LHCN-M2 (cell line): ENCODE results near the gene BTBD19. TPM values are rescaled to one million over a fixed set of nuclear protein-coding genes. Genes with fewer than 3 reads are reported as not detected.
A peak's percentile ranks its signal among the peaks of the same experiment; 100 is the strongest.
"Not testable (repeated sequence)": the region's sequence is repeated elsewhere in the genome, so short reads cannot be mapped to it uniquely, and the experiment has no call there.

Source experiments
- DNase-seq: peaks from one replicate; pipeline ENCODE4 v3.0.0-alpha.2; 2012; ENCODE audit warnings: low read depth
- total RNA-seq: library from RNA; depleted of rRNA; stranded (reverse); fragments of >200 nt; gene quantifications from 2 replicates; pipeline ENCODE4 v1.2.3, GENCODE V29; 2014

The BTBD19 gene
- total RNA-seq, 1 experiment from 2014 or later, result 8.2 TPM

DNA sequence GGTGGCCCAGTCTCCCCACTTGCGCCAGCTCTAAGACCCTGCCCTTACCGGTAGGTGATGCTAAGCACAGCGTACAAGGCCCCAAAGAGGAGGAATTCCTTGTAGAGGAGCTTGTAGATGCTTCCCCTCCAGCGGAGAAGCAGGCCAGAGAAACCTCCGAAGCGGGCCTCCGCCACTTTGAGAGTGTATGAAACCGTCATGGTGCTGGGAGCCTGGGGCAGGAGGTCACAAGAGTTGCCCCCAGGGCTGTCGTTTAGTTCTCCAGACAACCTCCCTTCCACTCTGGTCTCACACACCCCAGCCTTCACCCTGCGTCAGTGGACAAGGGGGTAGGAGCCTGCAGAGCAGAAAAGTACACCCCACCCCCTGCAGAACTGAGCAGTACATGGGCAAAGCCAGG lies 20.8 kb upstream of the BTBD19 start:
- DNase-seq, result no peak

GRCh38 chr1:44788120-44788860 lies 20.0 kb upstream of the BTBD19 start, which contains the start of gene BEST4:
Gene BEST4, minus strand, starts transcription at chr1:44788170. Its CDS starts 465 bp downstream, at chr1:44787705.
- DNase-seq, result no peak

- DNase-seq, result no peak
These were observed 17.1 kb upstream of the BTBD19 start for GRCh38 chr1:44790968-44791801.

GRCh38 chr1:44792736-44793502 lies 15.4 kb upstream of the BTBD19 start:
- DNase-seq, result no peak

DNA sequence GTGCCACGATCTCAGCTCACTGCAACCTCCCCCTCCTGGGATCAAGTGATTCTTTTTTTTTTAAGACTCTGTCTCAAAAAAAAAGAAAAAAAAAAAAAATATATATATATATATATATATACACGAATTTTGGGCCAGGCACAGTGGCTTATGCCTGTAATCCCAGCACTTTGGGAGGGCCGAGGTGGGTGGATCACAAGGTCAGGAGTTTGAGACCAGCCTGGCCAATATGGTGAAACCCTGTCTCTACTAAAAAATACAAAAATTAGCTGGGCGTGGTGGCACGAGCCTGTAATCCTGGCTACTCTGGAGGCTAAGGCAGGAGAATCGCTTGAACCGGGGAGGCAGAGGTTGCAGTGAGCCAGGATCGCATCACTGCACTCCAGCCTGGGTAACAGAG lies 10.4 kb upstream of the BTBD19 start:
- not testable (repeated sequence) for DNase-seq

GRCh38 chr1:44798481-44799365 lies 9.6 kb upstream of the BTBD19 start:
- no peak for DNase-seq

DNA sequence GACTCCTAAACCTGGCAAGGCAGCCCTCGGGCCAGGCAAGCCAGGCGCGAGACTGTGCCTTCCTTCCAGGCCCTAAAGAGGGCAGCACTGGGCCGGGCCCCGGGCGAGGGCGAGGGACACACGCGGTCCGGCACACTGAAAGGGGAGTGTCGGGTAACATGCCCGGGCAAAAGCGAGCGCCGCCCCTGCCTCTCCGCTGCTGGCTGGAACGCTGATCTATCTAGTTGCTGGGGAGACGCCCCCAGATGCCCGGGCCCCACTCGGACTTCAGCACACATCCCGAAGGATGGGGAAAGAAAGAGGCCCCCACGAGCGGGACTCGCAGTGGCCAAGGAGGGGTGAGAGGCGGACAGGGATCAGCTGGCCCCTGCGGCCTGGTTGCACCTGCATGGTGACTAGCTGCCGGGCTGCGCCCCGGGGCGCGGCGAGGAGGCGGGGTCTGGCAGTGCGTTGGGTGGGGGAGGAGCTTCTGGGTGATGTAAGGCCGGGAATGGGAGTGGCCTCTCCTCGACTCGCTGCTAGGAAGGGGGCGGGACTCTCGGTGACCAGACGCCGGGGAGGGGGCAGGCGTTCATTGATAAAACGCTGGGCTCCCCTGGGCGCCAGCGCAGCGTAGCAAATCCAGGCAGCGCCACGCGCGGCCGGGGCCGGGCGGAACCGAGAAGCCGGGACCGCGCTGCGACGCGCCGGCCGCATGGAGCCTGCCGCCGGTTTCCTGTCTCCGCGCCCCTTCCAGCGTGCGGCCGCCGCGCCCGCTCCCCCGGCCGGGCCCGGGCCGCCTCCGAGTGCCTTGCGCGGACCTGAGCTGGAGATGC lies 8.3 kb upstream of the BTBD19 start, which contains the start of gene PLK3:
PLK3 (plus strand) TSS at position 608 of the 815 bp plus-strand sequence; CDS start at position 695, 87 bp downstream.
- DNase-seq, result peak; percentile 97

GRCh38 chr1:44801491-44802305 lies 6.6 kb upstream of the BTBD19 start:
- no peak for DNase-seq

GRCh38 chr1:44802306-44803061 lies 5.8 kb upstream of the BTBD19 start:
- DNase-seq, result peak; percentile 75

- DNase-seq, result no peak
These were observed 5.3 kb upstream of the BTBD19 start for GRCh38 chr1:44803062-44803311.

DNA sequence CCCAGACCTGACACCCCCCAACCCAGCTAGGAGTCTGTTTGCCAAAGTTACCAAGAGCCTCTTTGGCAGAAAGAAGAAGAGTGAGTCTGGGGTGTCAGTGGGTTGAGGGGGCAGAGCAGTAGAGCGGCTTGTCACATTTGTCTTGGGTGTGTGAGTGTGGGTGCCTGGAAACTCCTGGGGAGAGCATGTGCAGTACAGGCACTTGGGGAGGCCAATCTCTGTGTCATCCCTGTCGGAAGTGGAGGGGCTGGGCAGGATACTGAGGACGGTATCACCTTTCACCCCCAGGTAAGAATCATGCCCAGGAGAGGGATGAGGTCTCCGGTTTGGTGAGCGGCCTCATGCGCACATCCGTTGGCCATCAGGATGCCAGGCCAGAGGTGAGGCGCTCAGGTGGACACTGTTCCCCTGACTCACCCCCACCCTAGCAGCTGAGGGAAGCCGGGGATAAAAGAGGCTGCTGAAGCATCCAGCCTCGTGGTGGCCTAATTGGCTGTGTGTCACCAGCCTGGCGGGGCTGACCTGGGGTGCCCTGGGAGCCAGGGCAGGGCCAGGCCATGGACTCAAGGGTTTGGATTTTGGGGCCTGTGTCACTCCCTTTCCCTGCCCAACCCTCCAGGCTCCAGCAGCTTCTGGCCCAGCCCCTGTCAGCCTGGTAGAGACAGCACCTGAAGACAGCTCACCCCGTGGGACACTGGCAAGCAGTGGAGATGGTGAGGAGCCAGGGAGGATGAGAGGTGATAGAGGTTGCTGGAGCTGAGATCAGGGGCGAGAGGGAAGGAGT lies 4.8 kb upstream of the BTBD19 start:
- no peak for DNase-seq

DNA sequence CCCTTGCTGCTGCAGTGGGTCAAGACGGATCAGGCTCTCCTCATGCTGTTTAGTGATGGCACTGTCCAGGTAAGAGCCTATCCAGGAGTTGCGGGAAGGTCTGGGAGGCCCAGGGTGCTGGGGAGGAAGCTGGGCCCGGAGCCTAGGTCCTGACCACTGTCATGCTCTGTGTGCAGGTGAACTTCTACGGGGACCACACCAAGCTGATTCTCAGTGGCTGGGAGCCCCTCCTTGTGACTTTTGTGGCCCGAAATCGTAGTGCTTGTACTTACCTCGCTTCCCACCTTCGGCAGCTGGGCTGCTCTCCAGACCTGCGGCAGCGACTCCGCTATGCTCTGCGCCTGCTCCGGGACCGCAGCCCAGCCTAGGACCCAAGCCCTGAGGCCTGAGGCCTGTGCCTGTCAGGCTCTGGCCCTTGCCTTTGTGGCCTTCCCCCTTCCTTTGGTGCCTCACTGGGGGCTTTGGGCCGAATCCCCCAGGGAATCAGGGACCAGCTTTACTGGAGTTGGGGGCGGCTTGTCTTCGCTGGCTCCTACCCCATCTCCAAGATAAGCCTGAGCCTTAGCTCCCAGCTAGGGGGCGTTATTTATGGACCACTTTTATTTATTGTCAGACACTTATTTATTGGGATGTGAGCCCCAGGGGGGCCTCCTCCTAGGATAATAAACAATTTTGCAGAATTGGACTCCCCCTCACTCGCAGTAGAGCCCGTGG lies 2.9 kb upstream of the BTBD19 start:
- no peak for DNase-seq

DNA sequence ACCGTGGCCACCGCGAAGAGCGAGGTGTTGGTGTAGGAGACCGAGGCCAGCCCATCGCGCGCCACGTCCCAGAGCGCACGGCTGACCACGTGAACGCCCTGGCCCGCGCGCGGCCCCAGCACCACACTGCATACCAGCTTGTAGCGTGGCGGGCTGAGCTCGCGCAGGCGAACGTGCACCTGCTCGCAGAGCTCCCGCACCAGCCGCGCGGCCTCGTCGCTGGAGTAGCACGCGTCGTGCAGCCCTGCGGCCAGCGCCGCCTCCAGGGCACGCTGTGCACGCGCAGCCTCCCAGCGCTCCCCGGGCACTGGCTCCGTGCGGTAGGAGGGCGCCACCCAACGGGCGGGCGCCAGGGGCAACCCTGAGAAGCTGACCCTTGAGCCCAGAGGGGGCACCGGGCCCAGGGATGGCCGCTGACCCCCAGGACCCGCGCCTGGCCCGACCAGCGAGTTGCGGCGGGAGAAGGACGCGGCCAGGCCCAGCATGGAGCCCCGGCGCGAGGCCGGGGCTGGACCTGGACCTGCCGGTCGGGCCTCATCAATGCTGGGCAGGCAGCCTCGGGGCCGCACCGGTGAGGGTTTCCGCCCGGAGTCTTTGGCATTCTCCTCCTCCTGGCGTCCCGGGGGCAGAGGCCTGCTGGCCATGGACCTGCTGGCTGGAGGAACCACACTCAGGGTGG lies 2.2 kb upstream of the BTBD19 start:
- no peak for DNase-seq

GRCh38 chr1:44806704-44807363 lies 1.5 kb upstream of the BTBD19 start, which contains the start of gene DYNLT4:
Gene DYNLT4, minus strand, starts transcription at chr1:44807351. Its CDS starts 683 bp downstream, at chr1:44806668.
- DNase-seq, result no peak

- peak; percentile 100 for DNase-seq
These were observed 810 bp upstream of the BTBD19 start for GRCh38 chr1:44807364-44808062.
